ENCODE results near the gene RPTOR.

Gene RPTOR

GRCh38 chr17:80960797-80961452 lies 416.3 kb downstream of the RPTOR start:
- in situ Hi-C loops (cut with HindIII; ENCODE audit: low pct_ligation_motif_present, low sequenced_read_pairs), result no loop called here

GRCh38 chr17:80961541-80962330 lies 417.1 kb downstream of the RPTOR start:
- Histone ChIP-seq H3K27me3 (replicated peaks) (no peaks in the 10 kb centered on the region), H3K36me3 (replicated peaks) (peaks cover 9% of the 10 kb centered on the region), H3K27ac (no peak overlapping the region), H3K4me3 (ENCODE audit: low read depth, low read length) (no peak overlapping the region)
- DNase-seq, result no peak
- peak; percentile 15 for TF ChIP-seq CTCF (IDR thresholded peaks at IDR 0.05; ENCODE audit: low read depth, low read length, missing control alignments)
- in situ Hi-C loops (cut with HindIII; ENCODE audit: low pct_ligation_motif_present, low sequenced_read_pairs), result no loop called here

More at GRCh38 chr17:80960797-80961452, 416.3 kb downstream of the RPTOR start:
- no peak overlapping the region for H3K27ac ChIP-seq
- no peak overlapping the region for H3K4me3 ChIP-seq (ENCODE audit: low read depth, low read length)
- TF ChIP-seq CTCF (IDR thresholded peaks at IDR 0.05; ENCODE audit: low read depth, low read length, missing control alignments), result no peak
- peaks cover 9% of the 10 kb centered on the region for H3K36me3 ChIP-seq (replicated peaks)
- no peak for DNase-seq
- H3K27me3 ChIP-seq (replicated peaks), result no peaks in the 10 kb centered on the region

- H3K4me3 ChIP-seq (ENCODE audit: low read depth, low read length), result no peak overlapping the region
- H3K36me3 ChIP-seq (replicated peaks), result peaks cover 9% of the 10 kb centered on the region
- DNase-seq, result no peak
- no peak overlapping the region for H3K27ac ChIP-seq
- no peaks in the 10 kb centered on the region for H3K27me3 ChIP-seq (replicated peaks)
- no peak for TF ChIP-seq CTCF (IDR thresholded peaks at IDR 0.05; ENCODE audit: low read depth, low read length, missing control alignments)
- in situ Hi-C loops (cut with HindIII; ENCODE audit: low pct_ligation_motif_present, low sequenced_read_pairs), result no loop called here
Observed at GRCh38 chr17:80962356-80963329, 418.0 kb downstream of the RPTOR start.

GRCh38 chr17:80963812-80964543 lies 419.3 kb downstream of the RPTOR start:
- TF ChIP-seq CTCF (IDR thresholded peaks at IDR 0.05; ENCODE audit: low read depth, low read length, missing control alignments), result no peak
- H3K27ac ChIP-seq, result no peak overlapping the region
- H3K27me3 ChIP-seq (replicated peaks), result no peaks in the 10 kb centered on the region
- peaks cover 9% of the 10 kb centered on the region for H3K36me3 ChIP-seq (replicated peaks)
- in situ Hi-C loops (cut with HindIII; ENCODE audit: low pct_ligation_motif_present, low sequenced_read_pairs), result no loop called here
- no peak overlapping the region for H3K4me3 ChIP-seq (ENCODE audit: low read depth, low read length)
- DNase-seq, result no peak

GRCh38 chr17:80964544-80964856 lies 419.9 kb downstream of the RPTOR start:
- Histone ChIP-seq H3K4me3 (ENCODE audit: low read depth, low read length) (no peak overlapping the region), H3K36me3 (replicated peaks) (peaks cover 9% of the 10 kb centered on the region), H3K27me3 (replicated peaks) (no peaks in the 10 kb centered on the region), H3K27ac (no peak overlapping the region)
- DNase-seq, result no peak
- in situ Hi-C loops (cut with HindIII; ENCODE audit: low pct_ligation_motif_present, low sequenced_read_pairs), result no loop called here
- no peak for TF ChIP-seq CTCF (IDR thresholded peaks at IDR 0.05; ENCODE audit: low read depth, low read length, missing control alignments)
